NCI-H345 treated with DMSO at 0.1 percent for 48 hours (cell line): ENCODE results near the gene SFN.
"Not testable (repeated sequence)": the region's sequence is repeated elsewhere in the genome, so short reads cannot be mapped to it uniquely, and the experiment has no call there.

Experiments used
- DNase-seq: peaks from one replicate; lab custom pipeline; 2025; ENCODE audit not compliant: unreplicated experiment; lab: John Stamatoyannopoulos, UW

The SFN gene

GRCh38 chr1:26861889-26862378, 1.0 kb upstream of the SFN start:
- DNase-seq = peak; percentile 33

- DNase-seq = no peak
These were observed 732 bp downstream of the SFN start for GRCh38 chr1:26863685-26864077.

- peak; percentile 99 for DNase-seq
These were observed 1.9 kb downstream of the SFN start for GRCh38 chr1:26864610-26865480.

GRCh38 chr1:26873097-26873496, 10.1 kb downstream of the SFN start:
- DNase-seq = not testable (repeated sequence)

- DNase-seq = no peak
These were observed 11.9 kb downstream of the SFN start for GRCh38 chr1:26874896-26875295.

- no peak for DNase-seq
These were observed 14.4 kb downstream of the SFN start for GRCh38 chr1:26877326-26877725.

- DNase-seq = no peak
These were observed 16.8 kb downstream of the SFN start for GRCh38 chr1:26879793-26880192.

GRCh38 chr1:26881611-26882010, 18.7 kb downstream of the SFN start:
- not testable (repeated sequence) for DNase-seq

- DNase-seq = no peak
These were observed 19.9 kb downstream of the SFN start for GRCh38 chr1:26882696-26883463.

- DNase-seq = no peak
These were observed 24.2 kb downstream of the SFN start for GRCh38 chr1:26887125-26887524.

- DNase-seq = no peak
These were observed 25.3 kb downstream of the SFN start for GRCh38 chr1:26888231-26888630.

- peak; percentile 65 for DNase-seq
These were observed 26.9 kb downstream of the SFN start, which contains the start of gene GPN2 for GRCh38 chr1:26889551-26890466. GPN2 (minus strand) TSS chr1:26890283; CDS start chr1:26890096, 187 bp downstream.

- DNase-seq = no peak
These were observed 27.5 kb downstream of the SFN start for GRCh38 chr1:26890467-26890796.

GRCh38 chr1:26894263-26894662, 31.3 kb downstream of the SFN start:
- DNase-seq = no peak

- DNase-seq = no peak
These were observed 34.4 kb downstream of the SFN start for GRCh38 chr1:26897351-26897750.

- DNase-seq = peak; percentile 90
These were observed 37.3 kb downstream of the SFN start, which contains the start of gene GPATCH3 for GRCh38 chr1:26900001-26900814. GPATCH3 (minus strand) TSS chr1:26900467; CDS start chr1:26900442, 25 bp downstream.

- DNase-seq = no peak
These were observed 38.0 kb downstream of the SFN start for GRCh38 chr1:26900815-26901511.

- DNase-seq = no peak
These were observed 44.3 kb downstream of the SFN start for GRCh38 chr1:26907071-26907917.
